ENCODE results near the gene APOL1.

DNA sequence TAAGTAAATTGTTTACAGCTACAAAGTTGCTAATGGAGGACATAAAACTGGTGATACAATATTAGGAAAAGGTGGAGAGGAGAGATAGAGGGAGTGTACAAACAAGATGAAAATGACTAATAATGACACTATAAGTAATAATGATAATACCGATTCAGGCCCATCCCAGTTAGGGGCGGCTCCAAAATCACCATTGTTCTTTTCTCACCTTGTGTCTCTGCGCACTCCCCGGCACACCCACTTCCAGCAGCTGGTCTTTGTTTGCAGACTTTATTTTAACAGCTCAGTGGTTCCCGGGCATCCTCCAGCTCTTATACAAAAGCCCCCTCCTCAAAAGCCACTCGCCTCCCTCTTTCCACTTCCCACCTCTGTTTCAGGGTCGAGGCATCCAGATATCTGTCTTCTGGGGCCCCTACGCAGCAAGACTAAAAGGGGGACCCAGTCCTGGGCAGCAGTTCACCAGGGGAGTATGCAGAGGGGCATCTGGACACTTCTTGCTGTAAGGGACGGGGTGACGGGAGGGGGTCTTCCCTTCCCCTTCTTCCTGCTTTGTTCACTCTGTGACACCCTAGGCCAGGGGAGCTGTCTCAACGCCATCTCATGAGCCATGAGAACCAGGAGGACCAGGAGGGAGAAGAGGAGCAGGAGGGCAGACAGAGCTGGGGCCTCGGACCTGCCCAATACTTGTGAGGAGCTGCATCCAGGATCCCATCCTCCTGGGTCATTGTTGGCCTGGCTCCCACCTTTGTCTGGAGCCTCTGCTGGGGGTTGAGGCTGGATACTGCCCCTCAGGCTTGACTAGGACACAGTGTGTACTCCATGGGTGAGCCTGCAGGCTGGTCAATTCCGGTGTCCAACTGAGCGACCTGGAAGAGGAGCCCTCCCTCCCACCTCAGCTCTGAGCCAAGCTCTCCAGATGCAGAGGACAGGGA, 16.3 kb upstream of the APOL1 start:
- TF ChIP-seq, protein P1, sequence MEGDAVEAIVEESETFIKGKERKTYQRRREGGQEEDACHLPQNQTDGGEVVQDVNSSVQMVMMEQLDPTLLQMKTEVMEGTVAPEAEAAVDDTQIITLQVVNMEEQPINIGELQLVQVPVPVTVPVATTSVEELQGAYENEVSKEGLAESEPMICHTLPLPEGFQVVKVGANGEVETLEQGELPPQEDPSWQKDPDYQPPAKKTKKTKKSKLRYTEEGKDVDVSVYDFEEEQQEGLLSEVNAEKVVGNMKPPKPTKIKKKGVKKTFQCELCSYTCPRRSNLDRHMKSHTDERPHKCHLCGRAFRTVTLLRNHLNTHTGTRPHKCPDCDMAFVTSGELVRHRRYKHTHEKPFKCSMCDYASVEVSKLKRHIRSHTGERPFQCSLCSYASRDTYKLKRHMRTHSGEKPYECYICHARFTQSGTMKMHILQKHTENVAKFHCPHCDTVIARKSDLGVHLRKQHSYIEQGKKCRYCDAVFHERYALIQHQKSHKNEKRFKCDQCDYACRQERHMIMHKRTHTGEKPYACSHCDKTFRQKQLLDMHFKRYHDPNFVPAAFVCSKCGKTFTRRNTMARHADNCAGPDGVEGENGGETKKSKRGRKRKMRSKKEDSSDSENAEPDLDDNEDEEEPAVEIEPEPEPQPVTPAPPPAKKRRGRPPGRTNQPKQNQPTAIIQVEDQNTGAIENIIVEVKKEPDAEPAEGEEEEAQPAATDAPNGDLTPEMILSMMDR (IDR thresholded peaks at IDR 0.05), result no peak
- no peak for TF ChIP-seq ZFX (IDR thresholded peaks at IDR 0.05; ENCODE audit: borderline replicate concordance)

All from 22Rv1 (cell line).